HEK293 (cell line): Measurements from ENCODE around the gene OR51B5.

Experiments used
- CTCF ChIA-PET: fragments of 350-600 bp; formaldehyde crosslinking; extraction: SDS; loops from one replicate; lab custom pipeline; 2021; ENCODE audit warnings: antibody characterized with exemption; lab: Yijun Ruan, JAX
- POLR2A ChIA-PET: fragments of 300-600 bp; formaldehyde crosslinking; extraction: SDS; loops from one replicate; lab custom pipeline; 2020; ENCODE audit warnings: antibody characterized with exemption, inconsistent platforms; lab: Yijun Ruan, JAX
- H3K27ac ChIP-seq: fragments of 200-500 bp; sonication (Bioruptor generic); 2 replicates; pipeline ENCODE4 v1.5.1; 2014; ENCODE audit warnings: low read depth, low read length, control low read depth, inconsistent platforms; ENCODE audit errors: extremely low read depth
- H3K36me3 ChIP-seq, 2 experiments: fragments of 200-500 bp in 1 of 2; sonication (Bioruptor generic) in 1 of 2; 1 replicate in 1 of 2; 2 replicates in 1 of 2; pipeline ENCODE4 v1.5.1; 2014 to 2017; ENCODE audit warnings: inconsistent platforms in 2 of 2, low read length in 2 of 2; ENCODE audit not compliant: control insufficient read depth in 2 of 2, insufficient read depth in 1 of 2
- H3K4me1 ChIP-seq: fragments of 200-500 bp; sonication (Bioruptor generic); 2 replicates; pipeline ENCODE4 v1.5.1; 2014; ENCODE audit warnings: mild to moderate bottlenecking, low read length, inconsistent platforms; ENCODE audit not compliant: control insufficient read depth, insufficient read depth
- H3K4me3 ChIP-seq: 2 replicates; pipeline ENCODE4 v1.5.1; 2011; ENCODE audit warnings: low read depth, mild to moderate bottlenecking, control low read depth, low read length, moderate library complexity
- H3K9me3 ChIP-seq: fragments of 200-500 bp; sonication (Bioruptor generic); 2 replicates; pipeline ENCODE4 v1.5.1; 2014; ENCODE audit warnings: low read depth, low read length, inconsistent platforms; ENCODE audit not compliant: control insufficient read depth, insufficient read depth
- ZNF214 ChIP-seq: fragments of 450-650 bp; formaldehyde crosslinking; IDR thresholded peaks from 2 replicates; pipeline ENCODE4 v1.5.1; 2017; ENCODE audit warnings: missing biosample characterization, mild to moderate bottlenecking, missing genetic modification characterization, borderline replicate concordance
- ZNF221 ChIP-seq: fragments of 450-650 bp; formaldehyde crosslinking; IDR thresholded peaks from 2 replicates; pipeline ENCODE4 v1.5.1; 2017; ENCODE audit warnings: missing biosample characterization, missing genetic modification characterization, borderline replicate concordance
- ZNF501 ChIP-seq: fragments of 450-650 bp; formaldehyde crosslinking; IDR thresholded peaks from 2 replicates; pipeline ENCODE4 v1.5.1; 2016; ENCODE audit warnings: missing biosample characterization, missing genetic modification characterization
- ZNF624 ChIP-seq: fragments of 450-650 bp; formaldehyde crosslinking; IDR thresholded peaks from 2 replicates; pipeline ENCODE4 v1.5.1; 2017; ENCODE audit warnings: missing biosample characterization, missing genetic modification characterization
- ZNF670 ChIP-seq: fragments of 450-650 bp; formaldehyde crosslinking; IDR thresholded peaks from 2 replicates; pipeline ENCODE4 v1.5.1; 2016; ENCODE audit warnings: missing biosample characterization, missing genetic modification characterization, low read depth
- ZNF837 ChIP-seq: fragments of 450-650 bp; formaldehyde crosslinking; IDR thresholded peaks from 2 replicates; pipeline ENCODE4 v1.5.1; 2016; ENCODE audit warnings: missing biosample characterization, missing genetic modification characterization
- ZSCAN23 ChIP-seq: fragments of 450-650 bp; formaldehyde crosslinking; IDR thresholded peaks from 2 replicates; pipeline ENCODE4 v1.5.1; 2016; ENCODE audit warnings: missing biosample characterization, missing genetic modification characterization
- TF ChIP-seq, protein P1 (sequence below): fragments of 450-650 bp; formaldehyde crosslinking; IDR thresholded peaks from 2 replicates; pipeline ENCODE4 v1.5.1; 2016; ENCODE audit warnings: missing biosample characterization, missing genetic modification characterization
- TF ChIP-seq, protein P2 (sequence below): fragments of 450-650 bp; formaldehyde crosslinking; IDR thresholded peaks from 2 replicates; pipeline ENCODE4 v1.5.1; 2016; ENCODE audit warnings: missing biosample characterization, missing genetic modification characterization
- TF ChIP-seq, protein P3 (sequence below): fragments of 450-650 bp; formaldehyde crosslinking; IDR thresholded peaks from 2 replicates; pipeline ENCODE4 v1.5.1; 2016; ENCODE audit warnings: missing biosample characterization, missing genetic modification characterization
- TF ChIP-seq, protein P4 (sequence below): fragments of 450-650 bp; formaldehyde crosslinking; IDR thresholded peaks from 2 replicates; pipeline ENCODE4 v1.5.1; 2016; ENCODE audit warnings: missing biosample characterization, missing genetic modification characterization
- TF ChIP-seq, protein P5 (sequence below): fragments of 450-650 bp; formaldehyde crosslinking; IDR thresholded peaks from 2 replicates; pipeline ENCODE4 v1.5.1; 2016; ENCODE audit warnings: missing biosample characterization, missing genetic modification characterization, low read depth

Gene OR51B5

DNA sequence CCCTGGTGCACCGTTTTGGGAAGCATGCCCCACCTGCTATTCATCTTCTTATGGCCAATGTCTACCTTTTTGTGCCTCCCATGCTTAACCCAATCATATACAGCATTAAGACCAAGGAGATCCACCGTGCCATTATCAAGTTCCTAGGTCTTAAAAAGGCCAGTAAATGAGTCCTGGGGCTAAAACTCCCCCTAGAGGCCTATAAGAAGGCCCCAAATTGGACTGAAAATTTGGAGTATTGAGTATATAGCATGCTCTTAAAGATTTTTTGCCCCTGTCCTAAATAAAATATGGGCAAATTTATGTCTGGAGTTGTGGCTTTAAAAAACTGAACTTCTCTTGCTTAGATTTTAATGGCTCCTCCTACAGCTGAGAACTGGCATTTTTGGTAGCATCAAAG lies 46.9 kb upstream of the OR51B5 start (continued):
- TF ChIP-seq, protein P1, sequence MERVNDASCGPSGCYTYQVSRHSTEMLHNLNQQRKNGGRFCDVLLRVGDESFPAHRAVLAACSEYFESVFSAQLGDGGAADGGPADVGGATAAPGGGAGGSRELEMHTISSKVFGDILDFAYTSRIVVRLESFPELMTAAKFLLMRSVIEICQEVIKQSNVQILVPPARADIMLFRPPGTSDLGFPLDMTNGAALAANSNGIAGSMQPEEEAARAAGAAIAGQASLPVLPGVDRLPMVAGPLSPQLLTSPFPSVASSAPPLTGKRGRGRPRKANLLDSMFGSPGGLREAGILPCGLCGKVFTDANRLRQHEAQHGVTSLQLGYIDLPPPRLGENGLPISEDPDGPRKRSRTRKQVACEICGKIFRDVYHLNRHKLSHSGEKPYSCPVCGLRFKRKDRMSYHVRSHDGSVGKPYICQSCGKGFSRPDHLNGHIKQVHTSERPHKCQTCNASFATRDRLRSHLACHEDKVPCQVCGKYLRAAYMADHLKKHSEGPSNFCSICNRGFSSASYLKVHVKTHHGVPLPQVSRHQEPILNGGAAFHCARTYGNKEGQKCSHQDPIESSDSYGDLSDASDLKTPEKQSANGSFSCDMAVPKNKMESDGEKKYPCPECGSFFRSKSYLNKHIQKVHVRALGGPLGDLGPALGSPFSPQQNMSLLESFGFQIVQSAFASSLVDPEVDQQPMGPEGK (tag by site-specific recombination): no peak
- TF ChIP-seq, protein P2, sequence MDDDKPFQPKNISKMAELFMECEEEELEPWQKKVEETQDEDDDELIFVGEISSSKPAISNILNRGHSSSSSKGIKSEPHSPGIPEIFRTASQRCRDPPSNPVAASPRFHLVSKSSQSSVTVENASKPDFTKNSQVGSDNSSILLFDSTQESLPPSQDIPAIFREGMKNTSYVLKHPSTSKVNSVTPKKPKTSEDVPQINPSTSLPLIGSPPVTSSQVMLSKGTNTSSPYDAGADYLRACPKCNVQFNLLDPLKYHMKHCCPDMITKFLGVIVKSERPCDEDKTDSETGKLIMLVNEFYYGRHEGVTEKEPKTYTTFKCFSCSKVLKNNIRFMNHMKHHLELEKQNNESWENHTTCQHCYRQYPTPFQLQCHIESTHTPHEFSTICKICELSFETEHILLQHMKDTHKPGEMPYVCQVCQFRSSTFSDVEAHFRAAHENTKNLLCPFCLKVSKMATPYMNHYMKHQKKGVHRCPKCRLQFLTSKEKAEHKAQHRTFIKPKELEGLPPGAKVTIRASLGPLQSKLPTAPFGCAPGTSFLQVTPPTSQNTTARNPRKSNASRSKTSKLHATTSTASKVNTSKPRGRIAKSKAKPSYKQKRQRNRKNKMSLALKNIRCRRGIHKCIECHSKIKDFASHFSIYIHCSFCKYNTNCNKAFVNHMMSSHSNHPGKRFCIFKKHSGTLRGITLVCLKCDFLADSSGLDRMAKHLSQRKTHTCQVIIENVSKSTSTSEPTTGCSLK (tag by site-specific recombination): no peak

DNA sequence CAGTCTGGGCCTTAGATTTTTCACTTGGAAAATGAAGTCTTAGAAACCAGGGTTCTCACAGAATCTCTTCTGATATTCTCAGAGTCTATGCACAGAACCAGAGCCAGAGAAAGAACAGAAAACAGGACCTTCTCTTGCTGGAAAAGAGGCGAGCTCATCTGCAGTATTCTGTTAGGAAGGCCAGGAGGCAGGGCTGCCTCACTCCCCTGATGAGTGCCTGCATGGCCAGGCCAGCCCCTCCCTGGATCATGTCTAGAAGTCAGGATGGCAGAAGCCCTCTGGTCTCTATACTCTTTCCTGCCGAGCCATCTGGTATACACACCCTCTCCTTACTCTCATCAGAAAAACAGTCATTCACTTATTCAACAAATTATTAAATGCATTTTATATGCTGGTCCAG lies 41.0 kb upstream of the OR51B5 start:
- H3K4me3 ChIP-seq: no peak overlapping the region
- no peaks in the 10 kb centered on the region for H3K36me3 ChIP-seq
- no peaks in the 10 kb centered on the region for H3K9me3 ChIP-seq
- no peak for TF ChIP-seq ZNF221 (tag by site-specific recombination)
- TF ChIP-seq, protein P2 (tag by site-specific recombination): no peak
- no peak for TF ChIP-seq ZNF670 (tag by site-specific recombination)
- no peak for TF ChIP-seq ZNF624
- TF ChIP-seq, protein P3, sequence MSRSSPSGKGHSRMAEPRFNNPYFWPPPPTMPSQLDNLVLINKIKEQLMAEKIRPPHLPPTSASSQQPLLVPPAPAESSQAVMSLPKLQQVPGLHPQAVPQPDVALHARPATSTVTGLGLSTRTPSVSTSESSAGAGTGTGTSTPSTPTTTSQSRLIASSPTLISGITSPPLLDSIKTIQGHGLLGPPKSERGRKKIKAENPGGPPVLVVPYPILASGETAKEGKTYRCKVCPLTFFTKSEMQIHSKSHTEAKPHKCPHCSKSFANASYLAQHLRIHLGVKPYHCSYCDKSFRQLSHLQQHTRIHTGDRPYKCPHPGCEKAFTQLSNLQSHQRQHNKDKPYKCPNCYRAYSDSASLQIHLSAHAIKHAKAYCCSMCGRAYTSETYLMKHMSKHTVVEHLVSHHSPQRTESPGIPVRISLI: no peak
- TF ChIP-seq ZNF501 (tag by site-specific recombination): no peak
- no peak for TF ChIP-seq ZNF214 (tag by site-specific recombination)
- TF ChIP-seq, protein P4, sequence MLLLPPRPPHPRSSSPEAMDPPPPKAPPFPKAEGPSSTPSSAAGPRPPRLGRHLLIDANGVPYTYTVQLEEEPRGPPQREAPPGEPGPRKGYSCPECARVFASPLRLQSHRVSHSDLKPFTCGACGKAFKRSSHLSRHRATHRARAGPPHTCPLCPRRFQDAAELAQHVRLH (tag by site-specific recombination): no peak
- TF ChIP-seq ZNF837 (tag by site-specific recombination): no peak
- no peak for TF ChIP-seq ZSCAN23 (tag by site-specific recombination)
- TF ChIP-seq, protein P5, sequence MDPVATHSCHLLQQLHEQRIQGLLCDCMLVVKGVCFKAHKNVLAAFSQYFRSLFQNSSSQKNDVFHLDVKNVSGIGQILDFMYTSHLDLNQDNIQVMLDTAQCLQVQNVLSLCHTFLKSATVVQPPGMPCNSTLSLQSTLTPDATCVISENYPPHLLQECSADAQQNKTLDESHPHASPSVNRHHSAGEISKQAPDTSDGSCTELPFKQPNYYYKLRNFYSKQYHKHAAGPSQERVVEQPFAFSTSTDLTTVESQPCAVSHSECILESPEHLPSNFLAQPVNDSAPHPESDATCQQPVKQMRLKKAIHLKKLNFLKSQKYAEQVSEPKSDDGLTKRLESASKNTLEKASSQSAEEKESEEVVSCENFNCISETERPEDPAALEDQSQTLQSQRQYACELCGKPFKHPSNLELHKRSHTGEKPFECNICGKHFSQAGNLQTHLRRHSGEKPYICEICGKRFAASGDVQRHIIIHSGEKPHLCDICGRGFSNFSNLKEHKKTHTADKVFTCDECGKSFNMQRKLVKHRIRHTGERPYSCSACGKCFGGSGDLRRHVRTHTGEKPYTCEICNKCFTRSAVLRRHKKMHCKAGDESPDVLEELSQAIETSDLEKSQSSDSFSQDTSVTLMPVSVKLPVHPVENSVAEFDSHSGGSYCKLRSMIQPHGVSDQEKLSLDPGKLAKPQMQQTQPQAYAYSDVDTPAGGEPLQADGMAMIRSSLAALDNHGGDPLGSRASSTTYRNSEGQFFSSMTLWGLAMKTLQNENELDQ (tag by site-specific recombination): no peak
- ChIA-PET CTCF (interaction anchor here (0.9 kb wide), 1 partner anchor 180 kb away, joined by 3 read pairs; no protein-coding TSS in a partner anchor), POLR2A (no interaction called here)
- no peaks in the 10 kb centered on the region for H3K4me1 ChIP-seq
- no peak overlapping the region for H3K27ac ChIP-seq
